Measurements from ENCODE around the gene FBXO27.
"Not testable (repeated sequence)": the region's sequence is repeated elsewhere in the genome, so short reads cannot be mapped to it uniquely, and the experiment has no call there.

The FBXO27 gene

GRCh38 chr19:38989066-38989605, 43.2 kb downstream of the FBXO27 start:
- no peak for DNase-seq (ENCODE audit: extremely low read depth in 1 of 2, low read depth in 1 of 2)

DNA sequence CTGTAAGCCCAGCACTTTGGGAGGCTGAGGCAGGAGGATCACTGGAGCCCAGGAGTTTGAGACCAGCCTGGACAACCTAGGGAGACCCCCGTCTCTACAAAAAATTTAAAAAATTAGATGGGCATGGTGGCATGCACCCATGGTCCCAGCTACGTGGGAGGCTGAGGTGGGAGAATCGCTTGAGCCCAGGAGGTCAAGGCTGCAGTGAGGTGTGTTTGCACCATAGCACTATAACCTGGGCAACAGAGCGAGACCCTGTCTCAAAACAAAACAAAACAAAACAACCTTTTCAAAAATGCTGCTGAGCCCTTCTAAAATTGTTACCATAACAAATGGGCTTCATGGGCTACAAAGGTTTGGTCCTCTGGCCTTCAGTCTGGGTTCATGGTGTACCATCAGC, 43.7 kb downstream of the FBXO27 start:
- DNase-seq (ENCODE audit: extremely low read depth in 1 of 2, low read depth in 1 of 2): not testable (repeated sequence)

- not testable (repeated sequence) for DNase-seq (ENCODE audit: extremely low read depth in 1 of 2, low read depth in 1 of 2)
These were observed 44.6 kb downstream of the FBXO27 start for GRCh38 chr19:38987745-38988144.

- no peak for DNase-seq (ENCODE audit: extremely low read depth in 1 of 2, low read depth in 1 of 2)
These were observed 47.1 kb downstream of the FBXO27 start for GRCh38 chr19:38985262-38985661.

DNA sequence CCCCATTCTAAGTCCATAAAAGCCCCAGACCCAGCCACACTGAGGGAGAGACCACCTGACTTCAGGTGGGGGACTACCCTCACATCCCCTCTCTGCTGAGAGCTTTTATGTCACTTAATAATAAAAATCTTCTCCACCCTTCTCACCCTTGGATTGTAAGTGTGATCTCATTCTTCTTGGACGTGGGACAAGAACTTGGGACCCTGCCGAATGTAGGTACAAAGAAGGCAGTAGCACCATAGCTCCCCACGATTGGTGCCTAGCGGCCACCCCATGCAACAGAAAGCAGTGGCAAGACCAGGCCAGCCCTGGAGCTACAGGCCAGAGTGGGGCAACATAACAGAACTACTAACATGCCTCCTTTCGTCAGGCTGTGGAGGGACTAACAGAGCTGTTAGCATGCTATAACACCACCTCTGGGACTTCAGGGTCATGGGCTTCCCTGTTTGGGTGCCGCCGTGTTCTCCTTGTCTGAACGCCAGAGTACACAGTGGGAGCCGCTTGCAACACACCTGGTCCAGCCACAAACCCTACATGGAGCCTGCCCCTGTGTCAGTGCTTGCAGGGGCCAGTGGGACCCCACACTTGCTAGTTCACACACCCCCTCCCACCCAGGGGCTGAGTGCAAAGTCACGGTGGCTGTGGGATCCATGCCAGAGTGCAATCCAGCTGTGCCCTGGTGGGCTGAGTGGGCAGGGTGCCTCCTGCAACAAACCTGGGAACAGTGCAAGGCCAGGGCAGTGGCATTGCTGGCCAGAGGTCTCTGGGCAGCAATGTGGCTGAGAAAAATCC, 51.6 kb downstream of the FBXO27 start:
- DNase-seq (ENCODE audit: extremely low read depth in 1 of 2, low read depth in 1 of 2): no peak

DNA sequence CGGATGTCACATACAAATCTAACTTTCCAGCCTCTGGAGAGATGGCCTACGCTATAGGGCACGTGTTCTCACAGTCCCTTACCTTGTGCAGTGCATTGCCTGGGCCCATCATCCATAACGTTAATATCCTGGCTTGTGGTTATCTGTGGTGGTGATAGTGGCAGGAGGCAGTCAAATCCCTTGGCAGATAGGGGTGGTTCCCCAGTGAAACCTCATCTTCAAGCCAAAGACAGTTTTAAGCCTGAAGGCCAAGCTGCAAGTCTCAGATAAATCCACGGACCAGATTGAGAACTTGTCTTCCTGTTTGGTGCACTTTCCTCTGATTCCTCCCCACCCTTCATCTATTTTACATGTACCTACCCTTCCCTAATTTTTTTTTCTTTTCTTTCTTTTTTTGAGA, 52.5 kb downstream of the FBXO27 start:
- no peak for DNase-seq (ENCODE audit: extremely low read depth in 1 of 2, low read depth in 1 of 2)

- no peak for DNase-seq (ENCODE audit: extremely low read depth in 1 of 2, low read depth in 1 of 2)
These were observed 54.0 kb downstream of the FBXO27 start for GRCh38 chr19:38978326-38978689.

- no peak for DNase-seq (ENCODE audit: extremely low read depth in 1 of 2, low read depth in 1 of 2)
These were observed 54.7 kb downstream of the FBXO27 start for GRCh38 chr19:38977445-38978325.

DNA sequence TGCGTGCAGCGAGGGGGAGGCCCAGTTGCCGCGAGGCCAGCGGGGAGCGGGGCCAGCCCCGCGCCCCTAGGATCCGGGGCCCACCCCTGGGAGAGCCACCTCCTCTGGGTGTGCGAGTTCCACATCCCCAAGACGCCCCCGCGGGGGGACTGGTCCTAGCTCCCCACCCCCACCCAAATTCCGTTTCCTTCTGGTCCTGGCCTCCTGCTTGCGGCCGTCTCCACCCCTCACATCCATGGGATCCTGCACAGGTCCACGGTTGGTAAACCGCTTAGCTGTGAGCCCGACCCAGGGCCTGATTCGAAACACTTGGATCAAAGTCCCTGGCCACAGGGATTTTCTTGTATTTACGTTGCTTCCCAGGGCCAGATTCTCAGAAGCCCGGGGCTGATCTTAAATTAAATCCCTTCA, 56.5 kb downstream of the FBXO27 start:
- DNase-seq (ENCODE audit: extremely low read depth in 1 of 2, low read depth in 1 of 2): no peak

- DNase-seq (ENCODE audit: extremely low read depth in 1 of 2, low read depth in 1 of 2): no peak
These were observed 57.0 kb downstream of the FBXO27 start, which contains the start of gene FBXO17 for GRCh38 chr19:38975214-38975860. TSS of gene FBXO17 (minus strand) at chr19:38975742. CDS start at chr19:38950319, 25,423 bp downstream.

DNA sequence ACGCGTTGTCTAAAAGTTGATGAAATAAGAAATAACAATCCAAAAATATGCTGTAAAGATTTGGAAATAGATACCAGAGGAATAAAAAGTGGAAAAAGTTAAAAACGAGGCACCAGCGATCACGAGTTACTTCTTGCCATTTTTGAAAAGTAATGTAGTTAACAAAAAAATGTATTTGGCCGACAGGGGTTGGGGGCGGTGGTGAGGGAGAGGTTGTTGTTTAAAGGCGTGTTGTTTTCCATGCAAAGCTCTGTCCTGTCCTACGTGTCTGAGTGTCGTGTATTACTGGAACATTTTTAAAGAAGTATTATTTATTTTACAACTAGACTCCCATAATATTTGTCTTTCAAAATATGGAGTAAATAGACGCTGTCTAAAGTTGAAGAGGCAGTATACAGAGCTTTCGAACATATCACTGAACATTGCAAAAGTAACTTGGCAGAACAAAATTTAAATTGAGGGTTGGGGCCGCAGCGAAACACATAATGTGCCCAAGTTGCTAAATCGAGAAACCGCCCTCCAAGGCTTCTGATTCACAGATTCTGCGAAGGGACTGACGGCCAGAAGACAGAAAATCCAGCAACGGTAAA, 57.6 kb downstream of the FBXO27 start:
- no peak for DNase-seq (ENCODE audit: extremely low read depth in 1 of 2, low read depth in 1 of 2)

All from activated CD8-positive, alpha-beta memory T cell treated with anti-CD3 and anti-CD28 coated beads for 1 hour (primary cell).